Breast epithelium (tissue), 4 donors: ENCODE data around the gene SMARCD3. TPM values are rescaled to one million over a fixed set of nuclear protein-coding genes. Genes with fewer than 3 reads are reported as not detected.
A peak's percentile ranks its signal among the peaks of the same experiment; 100 is the strongest.

Source experiments
- DNase-seq, 2 donors: peaks; one replicate each; pipeline ENCODE4 v3.0.0-alpha.2; 2019; ENCODE audit warnings: low spot score in 2 of 2
- H3K27ac ChIP-seq, 2 donors: fragments of 200-600 bp; sonication (generic) in 1 of 2; one replicate each; pipeline ENCODE4 v1.5.1; 2016 to 2019; ENCODE audit warnings: mild to moderate bottlenecking in 1 of 2
- H3K27me3 ChIP-seq, 2 donors: fragments of 200-600 bp; sonication (generic) in 1 of 2; one replicate each; pipeline versions ENCODE4 v1.5.1 to v1.6.0; 2017 to 2019; ENCODE audit warnings: control low read depth in 1 of 2, mild to moderate bottlenecking in 1 of 2
- H3K36me3 ChIP-seq: fragments of 200-600 bp; one replicate; pipeline ENCODE4 v1.5.1; 2019
- H3K4me1 ChIP-seq, 2 donors: fragments of 200-600 bp; sonication (generic); one replicate each; pipeline ENCODE4 v1.5.1; 2016 to 2019; ENCODE audit warnings: control low read depth in 1 of 2
- H3K4me3 ChIP-seq, 3 donors: fragments of 200-600 bp; sonication (generic); 1 replicate in 2 of 3; 2 replicates in 1 of 3; pipeline ENCODE4 v1.5.1; 2016 to 2019; ENCODE audit warnings: mild to moderate bottlenecking in 3 of 3, moderate library complexity in 2 of 3
- H3K9me3 ChIP-seq, 2 donors: fragments of 200-600 bp; sonication (generic) in 1 of 2; one replicate each; pipeline ENCODE4 v1.5.1; 2016 to 2019; ENCODE audit warnings: control low read depth in 1 of 2
- POLR2A ChIP-seq: fragments of 450-650 bp; IDR thresholded peaks from one replicate; pipeline ENCODE4 v1.6.1; 2016; ENCODE audit warnings: antibody characterized with exemption, mild to moderate bottlenecking, moderate library complexity
- POLR2AphosphoS5 ChIP-seq, 3 donors: sonication (generic); formaldehyde crosslinking; IDR thresholded peaks; one replicate each; pipeline ENCODE4 v1.6.1; 2017; ENCODE audit warnings: antibody characterized with exemption in 3 of 3
- intact Hi-C: fragments of 100-400 bp; cut with DNase I; formaldehyde crosslinking; loops from one replicate; pipeline ENCODE4 v1.15.1; 2023; ENCODE audit warnings: low total_unique reads
- total RNA-seq, 3 donors: library from RNA; depleted of rRNA; stranded (reverse); fragments of >200 nt; gene quantifications; one replicate each; pipeline ENCODE4 v1.1.0, GENCODE V29; 2016
- TF ChIP-seq, protein P1 (sequence below), 3 donors: fragments of 450-650 bp; IDR thresholded peaks; one replicate each; pipeline ENCODE4 v1.5.1; 2016 to 2017; ENCODE audit warnings: antibody characterized with exemption in 3 of 3, mild to moderate bottlenecking in 3 of 3, moderate library complexity in 3 of 3

Gene SMARCD3
- total RNA-seq, 3 donors from 2014 or later, result 21.3 to 69.5 (median 43.5) TPM

DNA sequence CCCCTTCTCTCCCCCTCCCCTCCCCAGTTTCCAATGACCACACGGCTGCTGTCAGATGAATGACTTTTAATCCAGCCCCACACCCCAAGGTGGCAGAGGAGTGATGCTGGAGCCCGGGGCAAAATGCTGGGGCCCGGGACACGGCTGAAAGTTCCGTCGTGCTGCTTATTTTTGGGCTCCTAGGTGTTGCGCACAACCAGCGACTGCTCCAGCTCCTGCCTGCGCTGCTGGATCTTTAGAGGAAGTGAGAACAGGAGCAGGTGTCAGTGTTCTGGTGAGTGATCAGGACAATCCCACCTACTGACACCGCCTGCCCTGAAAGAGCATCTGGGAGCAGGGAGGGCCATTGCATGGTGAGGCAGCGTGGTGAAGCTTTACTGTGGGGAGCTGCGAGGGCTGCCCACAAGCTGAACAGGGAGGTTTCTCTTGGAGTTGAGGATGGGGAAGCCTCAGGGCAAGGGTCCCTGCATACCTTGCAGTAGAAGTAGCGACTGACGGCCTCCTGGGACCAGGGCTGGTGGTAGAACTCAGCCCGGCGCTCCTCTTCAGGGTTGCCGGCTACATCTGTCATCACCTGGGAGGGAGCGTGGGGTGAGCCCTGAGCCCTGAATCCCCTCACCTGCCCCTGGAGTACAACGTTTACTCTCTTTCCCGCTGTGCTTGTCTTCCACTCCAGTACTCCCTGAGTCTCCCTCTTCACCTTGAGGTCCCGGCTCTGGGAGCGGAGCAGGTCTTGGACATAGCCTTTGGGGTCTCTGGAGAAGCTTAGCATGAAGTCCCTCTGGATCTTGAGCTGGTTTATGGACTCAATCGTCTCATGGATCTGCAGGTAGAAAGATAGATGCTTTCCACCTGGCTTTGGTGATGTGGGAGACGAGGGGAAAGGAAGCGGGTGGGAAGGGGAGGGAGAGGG, 9.3 kb downstream of the SMARCD3 start:
- no peak for DNase-seq
- H3K27ac ChIP-seq, result no peak overlapping the region
- no peak for TF ChIP-seq POLR2A
- TF ChIP-seq, protein P1, sequence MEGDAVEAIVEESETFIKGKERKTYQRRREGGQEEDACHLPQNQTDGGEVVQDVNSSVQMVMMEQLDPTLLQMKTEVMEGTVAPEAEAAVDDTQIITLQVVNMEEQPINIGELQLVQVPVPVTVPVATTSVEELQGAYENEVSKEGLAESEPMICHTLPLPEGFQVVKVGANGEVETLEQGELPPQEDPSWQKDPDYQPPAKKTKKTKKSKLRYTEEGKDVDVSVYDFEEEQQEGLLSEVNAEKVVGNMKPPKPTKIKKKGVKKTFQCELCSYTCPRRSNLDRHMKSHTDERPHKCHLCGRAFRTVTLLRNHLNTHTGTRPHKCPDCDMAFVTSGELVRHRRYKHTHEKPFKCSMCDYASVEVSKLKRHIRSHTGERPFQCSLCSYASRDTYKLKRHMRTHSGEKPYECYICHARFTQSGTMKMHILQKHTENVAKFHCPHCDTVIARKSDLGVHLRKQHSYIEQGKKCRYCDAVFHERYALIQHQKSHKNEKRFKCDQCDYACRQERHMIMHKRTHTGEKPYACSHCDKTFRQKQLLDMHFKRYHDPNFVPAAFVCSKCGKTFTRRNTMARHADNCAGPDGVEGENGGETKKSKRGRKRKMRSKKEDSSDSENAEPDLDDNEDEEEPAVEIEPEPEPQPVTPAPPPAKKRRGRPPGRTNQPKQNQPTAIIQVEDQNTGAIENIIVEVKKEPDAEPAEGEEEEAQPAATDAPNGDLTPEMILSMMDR (IDR thresholded peaks at IDR 0.05), result no peak
- TF ChIP-seq POLR2AphosphoS5 (IDR thresholded peaks at IDR 0.05), result no peak
- H3K4me1 ChIP-seq, result peaks cover 0 to 5% of the 10 kb centered on the region in 2 donors
- no peak overlapping the region for H3K4me3 ChIP-seq
- intact Hi-C loops, result no loop called here
- no peaks in the 10 kb centered on the region for H3K9me3 ChIP-seq
- no peaks in the 10 kb centered on the region for H3K36me3 ChIP-seq
- H3K27me3 ChIP-seq, result no peaks in the 10 kb centered on the region

DNA sequence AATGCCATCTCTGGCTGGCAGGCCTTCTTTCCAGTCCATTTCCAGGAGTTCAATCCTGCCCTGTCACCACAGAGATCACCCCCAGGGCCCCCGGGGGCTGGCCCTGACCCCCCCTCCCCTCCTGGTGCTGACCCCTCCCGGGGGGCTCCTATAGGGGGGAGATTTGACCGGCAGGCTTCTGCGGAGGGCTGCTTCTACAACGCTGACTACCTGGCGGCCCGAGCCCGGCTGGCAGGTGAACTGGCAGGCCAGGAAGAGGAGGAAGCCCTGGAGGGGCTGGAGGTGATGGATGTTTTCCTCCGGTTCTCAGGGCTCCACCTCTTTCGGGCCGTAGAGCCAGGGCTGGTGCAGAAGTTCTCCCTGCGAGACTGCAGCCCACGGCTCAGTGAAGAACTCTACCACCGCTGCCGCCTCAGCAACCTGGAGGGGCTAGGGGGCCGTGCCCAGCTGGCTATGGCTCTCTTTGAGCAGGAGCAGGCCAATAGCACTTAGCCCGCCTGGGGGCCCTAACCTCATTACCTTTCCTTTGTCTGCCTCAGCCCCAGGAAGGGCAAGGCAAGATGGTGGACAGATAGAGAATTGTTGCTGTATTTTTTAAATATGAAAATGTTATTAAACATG, 10.2 kb downstream of the SMARCD3 start:
- Histone ChIP-seq H3K4me3 (no peak overlapping the region), H3K4me1 (peaks cover 5 to 9% of the 10 kb centered on the region in 2 donors), H3K27ac (peak overlapping the region; percentile 48 to 67), H3K36me3 (no peaks in the 10 kb centered on the region), H3K27me3 (no peaks in the 10 kb centered on the region), H3K9me3 (no peaks in the 10 kb centered on the region)
- TF ChIP-seq POLR2A, result no peak
- TF ChIP-seq, protein P1 (IDR thresholded peaks at IDR 0.05), result no peak
- no peak for TF ChIP-seq POLR2AphosphoS5 (IDR thresholded peaks at IDR 0.05)
- intact Hi-C loops, result no loop called here
- no peak for DNase-seq

DNA sequence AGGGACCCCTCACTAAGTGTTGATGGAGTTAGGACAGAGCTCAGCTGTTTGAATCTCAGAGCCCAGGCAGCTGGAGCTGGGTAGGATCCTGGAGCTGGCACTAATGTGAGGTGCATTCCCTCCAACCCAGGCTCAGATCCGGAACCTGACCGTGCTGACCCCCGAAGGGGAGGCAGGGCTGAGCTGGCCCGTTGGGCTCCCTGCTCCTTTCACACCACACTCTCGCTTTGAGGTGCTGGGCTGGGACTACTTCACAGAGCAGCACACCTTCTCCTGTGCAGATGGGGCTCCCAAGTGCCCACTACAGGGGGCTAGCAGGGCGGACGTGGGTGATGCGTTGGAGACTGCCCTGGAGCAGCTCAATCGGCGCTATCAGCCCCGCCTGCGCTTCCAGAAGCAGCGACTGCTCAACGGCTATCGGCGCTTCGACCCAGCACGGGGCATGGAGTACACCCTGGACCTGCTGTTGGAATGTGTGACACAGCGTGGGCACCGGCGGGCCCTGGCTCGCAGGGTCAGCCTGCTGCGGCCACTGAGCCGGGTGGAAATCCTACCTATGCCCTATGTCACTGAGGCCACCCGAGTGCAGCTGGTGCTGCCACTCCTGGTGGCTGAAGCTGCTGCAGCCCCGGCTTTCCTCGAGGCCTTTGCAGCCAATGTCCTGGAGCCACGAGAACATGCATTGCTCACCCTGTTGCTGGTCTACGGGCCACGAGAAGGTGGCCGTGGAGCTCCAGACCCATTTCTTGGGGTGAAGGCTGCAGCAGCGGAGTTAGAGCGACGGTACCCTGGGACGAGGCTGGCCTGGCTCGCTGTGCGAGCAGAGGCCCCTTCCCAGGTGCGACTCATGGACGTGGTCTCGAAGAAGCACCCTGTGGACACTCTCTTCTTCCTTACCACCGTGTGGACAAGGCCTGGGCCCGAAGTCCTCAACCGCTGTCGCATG, 11.0 kb downstream of the SMARCD3 start:
- Histone ChIP-seq H3K27me3 (no peaks in the 10 kb centered on the region), H3K4me3 (no peak overlapping the region), H3K27ac (peak overlapping the region; percentile 67 to 77), H3K36me3 (no peaks in the 10 kb centered on the region), H3K4me1 (peaks cover 5 to 11% of the 10 kb centered on the region in 2 donors), H3K9me3 (no peaks in the 10 kb centered on the region)
- TF ChIP-seq POLR2A (no peak), POLR2AphosphoS5 (IDR thresholded peaks at IDR 0.05) (no peak)
- TF ChIP-seq, protein P1 (IDR thresholded peaks at IDR 0.05), result no peak
- DNase-seq, result no peak
- intact Hi-C loops, result no loop called here

DNA sequence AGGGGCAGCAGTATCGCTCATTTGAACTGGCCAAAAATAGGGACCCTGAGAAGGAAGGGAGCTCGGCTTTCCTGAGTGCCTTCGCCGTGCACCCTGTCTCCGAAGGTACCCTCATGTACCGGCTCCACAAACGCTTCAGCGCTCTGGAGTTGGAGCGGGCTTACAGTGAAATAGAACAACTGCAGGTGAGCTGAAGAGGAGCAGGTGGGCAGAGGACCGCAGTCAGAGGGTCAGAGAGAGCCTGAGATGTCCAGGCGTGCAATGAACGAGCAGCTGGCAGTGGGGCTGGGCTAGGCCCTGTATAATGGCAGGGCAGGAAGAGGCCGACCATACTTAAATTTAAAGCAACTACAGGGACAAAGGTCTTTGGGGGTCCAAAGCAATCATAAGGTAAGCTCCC, 12.1 kb downstream of the SMARCD3 start:
- no peaks in the 10 kb centered on the region for H3K36me3 ChIP-seq
- intact Hi-C loops, result no loop called here

More for the DNA sequence above, 12.1 kb downstream of the SMARCD3 start:
- no peaks in the 10 kb centered on the region for H3K9me3 ChIP-seq
- no peaks in the 10 kb centered on the region for H3K27me3 ChIP-seq
- no peak overlapping the region for H3K4me3 ChIP-seq
- peaks cover 8 to 11% of the 10 kb centered on the region in 2 donors for H3K4me1 ChIP-seq
- peak overlapping the region; percentile 28 to 67 for H3K27ac ChIP-seq
- DNase-seq, result no peak
- no peak for TF ChIP-seq POLR2AphosphoS5 (IDR thresholded peaks at IDR 0.05)
- TF ChIP-seq POLR2A, result no peak
- TF ChIP-seq, protein P1 (IDR thresholded peaks at IDR 0.05), result no peak
